Ishikawa (cell line): Measurements from ENCODE around the gene EEF1AKMT1.

Experiments used
- CEBPB ChIP-seq: IDR thresholded peaks from 2 replicates; pipeline ENCODE4 v1.6.1; 2012
- CREB1 ChIP-seq: IDR thresholded peaks from 2 replicates; pipeline ENCODE4 v1.6.1; 2012; ENCODE audit warnings: low read depth
- EGR1 ChIP-seq: IDR thresholded peaks from 2 replicates; pipeline ENCODE4 v1.6.1; 2012
- EP300 ChIP-seq: IDR thresholded peaks from 2 replicates; pipeline ENCODE4 v1.6.1; 2012; ENCODE audit warnings: borderline replicate concordance
- FOXM1 ChIP-seq: IDR thresholded peaks from 2 replicates; pipeline ENCODE4 v1.6.1; 2012; ENCODE audit warnings: low read depth, borderline replicate concordance
- NFIC ChIP-seq: IDR thresholded peaks from 2 replicates; pipeline ENCODE4 v1.6.1; 2012
- RAD21 ChIP-seq: IDR thresholded peaks from 2 replicates; pipeline ENCODE4 v1.6.1; 2012; ENCODE audit warnings: low read depth
- REST ChIP-seq: IDR thresholded peaks from 2 replicates; pipeline ENCODE4 v1.6.1; 2012; ENCODE audit warnings: low read depth, mild to moderate bottlenecking
- TAF1 ChIP-seq: IDR thresholded peaks from 2 replicates; pipeline ENCODE4 v1.6.1; 2012; ENCODE audit warnings: low read depth, mild to moderate bottlenecking
- TCF12 ChIP-seq: IDR thresholded peaks from 2 replicates; pipeline ENCODE4 v1.6.1; 2012; ENCODE audit warnings: low read depth
- TEAD4 ChIP-seq: IDR thresholded peaks from 2 replicates; pipeline ENCODE4 v1.6.1; 2012
- USF1 ChIP-seq: IDR thresholded peaks from 2 replicates; pipeline ENCODE4 v1.6.1; 2012
- YY1 ChIP-seq: IDR thresholded peaks from 2 replicates; pipeline ENCODE4 v1.6.1; 2012; ENCODE audit warnings: low read depth
- ZBTB7A ChIP-seq: IDR thresholded peaks from 2 replicates; pipeline ENCODE4 v1.6.1; 2012; ENCODE audit warnings: low read depth
- TF ChIP-seq, protein P1 (sequence below): IDR thresholded peaks from 2 replicates; pipeline ENCODE4 v1.6.1; 2012

The EEF1AKMT1 gene

GRCh38 chr13:20780317-20780716, 6.6 kb upstream of the EEF1AKMT1 start:
- no peak for TF ChIP-seq REST
- TF ChIP-seq ZBTB7A, result no peak
- TF ChIP-seq RAD21, result no peak
- no peak for TF ChIP-seq CREB1
- no peak for TF ChIP-seq CEBPB
- no peak for TF ChIP-seq USF1

GRCh38 chr13:20779405-20779804, 5.6 kb upstream of the EEF1AKMT1 start:
- TF ChIP-seq EP300, result no peak
- no peak for TF ChIP-seq TCF12
- TF ChIP-seq, protein P1, sequence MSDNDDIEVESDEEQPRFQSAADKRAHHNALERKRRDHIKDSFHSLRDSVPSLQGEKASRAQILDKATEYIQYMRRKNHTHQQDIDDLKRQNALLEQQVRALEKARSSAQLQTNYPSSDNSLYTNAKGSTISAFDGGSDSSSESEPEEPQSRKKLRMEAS, result no peak
- TF ChIP-seq ZBTB7A, result no peak
- TF ChIP-seq FOXM1, result no peak
- TF ChIP-seq REST, result no peak
- no peak for TF ChIP-seq RAD21
- no peak for TF ChIP-seq YY1
- no peak for TF ChIP-seq TAF1
- TF ChIP-seq CEBPB, result no peak
- TF ChIP-seq EGR1, result no peak
- TF ChIP-seq CREB1, result no peak
- TF ChIP-seq NFIC, result no peak
- TF ChIP-seq TEAD4, result no peak
- no peak for TF ChIP-seq USF1

GRCh38 chr13:20778311-20778710, 4.5 kb upstream of the EEF1AKMT1 start:
- TF ChIP-seq NFIC, result no peak
- TF ChIP-seq EP300, result no peak
- TF ChIP-seq REST, result no peak
- TF ChIP-seq CEBPB, result no peak
- no peak for TF ChIP-seq YY1
- TF ChIP-seq, protein P1, result no peak

DNA sequence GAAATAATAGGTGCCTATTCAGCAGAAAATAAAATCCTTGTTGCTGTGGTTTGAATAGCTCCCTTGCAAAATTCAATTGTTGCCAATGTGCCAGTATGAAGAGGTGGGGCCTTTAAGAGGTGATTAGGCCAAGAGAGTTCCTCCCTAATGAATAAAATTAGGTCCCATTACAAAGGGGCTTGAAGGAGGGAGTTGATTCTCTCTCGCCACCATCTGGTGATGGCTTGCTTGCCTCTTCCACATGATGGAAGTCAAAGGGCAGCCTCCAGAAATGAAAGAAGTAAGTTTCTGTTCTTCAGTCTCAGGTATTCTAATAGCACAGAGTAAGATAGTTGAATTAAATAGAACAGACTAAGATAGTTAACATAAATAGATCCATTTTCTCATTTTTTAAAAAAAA, 3.0 kb upstream of the EEF1AKMT1 start:
- TF ChIP-seq REST (no peak), CEBPB (no peak), EGR1 (no peak), TAF1 (no peak), TEAD4 (no peak), NFIC (no peak)
